HAP-1 (cell line): ENCODE measurements around the gene PLXNC1.

ENCODE experiments used
- DNase-seq, 2 experiments: peaks; one replicate each; pipeline ENCODE4 v3.0.0-alpha.2; 2016 to 2020; ENCODE audit warnings: low spot score in 2 of 2
- H3K27me3 ChIP-seq: fragments of 250-450 bp; sonication (Bioruptor Pico); 2 replicates; pipeline ENCODE4 v1.5.1; 2020; ENCODE audit warnings: low read depth, mild to moderate bottlenecking, moderate library complexity
- H3K36me3 ChIP-seq: fragments of 250-450 bp; sonication (Bioruptor Pico); replicated peaks from 2 replicates; pipeline ENCODE4 v1.5.1; 2020; ENCODE audit warnings: mild to moderate bottlenecking
- H3K4me1 ChIP-seq: fragments of 250-450 bp; sonication (Bioruptor Pico); 2 replicates; pipeline ENCODE4 v1.5.1; 2020; ENCODE audit warnings: mild to moderate bottlenecking
- H3K4me3 ChIP-seq: fragments of 250-450 bp; sonication (Bioruptor Pico); 2 replicates; pipeline ENCODE4 v1.5.1; 2020; ENCODE audit warnings: mild to moderate bottlenecking, moderate library complexity
- H3K9me3 ChIP-seq: fragments of 250-450 bp; sonication (Bioruptor Pico); 2 replicates; pipeline ENCODE4 v1.5.1; 2020; ENCODE audit warnings: mild to moderate bottlenecking, moderate library complexity
- in situ Hi-C: fragments of 300-500 bp; cut with MboI; formaldehyde crosslinking; loops from 3 replicates; pipeline ENCODE4 v1.14.3; 2020; ENCODE audit warnings: low sequenced_read_pairs, inconsistent platforms, mixed read lengths

Gene PLXNC1

GRCh38 chr12:94320109-94320508 lies 171.7 kb downstream of the PLXNC1 start:
- Histone ChIP-seq H3K9me3 (0 out of 2 replicates have a peak, but pooled peaks cover 2% of the 10 kb centered on the region), H3K36me3 (peaks cover 16% of the 10 kb centered on the region)
- in situ Hi-C loops, result no loop called here

GRCh38 chr12:94322346-94322745 lies 174.0 kb downstream of the PLXNC1 start:
- Histone ChIP-seq H3K4me1 (no peaks in the 10 kb centered on the region), H3K27me3 (no peaks in the 10 kb centered on the region), H3K36me3 (peaks cover 19% of the 10 kb centered on the region), H3K9me3 (0 out of 2 replicates have a peak, but pooled peaks cover 2% of the 10 kb centered on the region), H3K4me3 (no peak overlapping the region)
- in situ Hi-C loops, result no loop called here
- no peak for DNase-seq

More at GRCh38 chr12:94320109-94320508, 171.7 kb downstream of the PLXNC1 start:
- Histone ChIP-seq H3K4me1 (no peaks in the 10 kb centered on the region), H3K4me3 (no peak overlapping the region), H3K27me3 (no peaks in the 10 kb centered on the region)
- DNase-seq, result no peak

DNA sequence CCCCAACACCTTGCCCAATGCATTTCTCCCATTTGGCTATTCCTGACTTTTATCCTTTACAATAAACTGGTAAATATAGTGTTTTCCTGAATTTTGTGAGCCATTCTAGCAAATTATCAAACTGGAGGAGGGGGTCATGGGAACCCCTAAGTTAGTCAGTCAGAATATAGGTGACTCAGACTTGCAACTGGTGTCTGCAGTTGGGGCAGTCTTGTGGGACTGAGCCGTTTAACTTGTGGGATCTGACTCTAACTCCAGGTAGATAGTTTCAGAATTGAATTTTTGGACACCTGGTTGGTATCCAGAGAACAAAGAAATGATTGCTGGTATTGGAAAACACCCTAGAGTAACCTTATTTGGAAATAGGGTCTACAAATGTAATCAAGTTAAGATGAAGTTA lies 177.9 kb downstream of the PLXNC1 start:
- Histone ChIP-seq H3K27me3 (no peaks in the 10 kb centered on the region), H3K4me1 (no peaks in the 10 kb centered on the region), H3K36me3 (peaks cover 19% of the 10 kb centered on the region), H3K9me3 (no peaks in the 10 kb centered on the region), H3K4me3 (no peak overlapping the region)
- no peak for DNase-seq
- in situ Hi-C loops, result no loop called here

DNA sequence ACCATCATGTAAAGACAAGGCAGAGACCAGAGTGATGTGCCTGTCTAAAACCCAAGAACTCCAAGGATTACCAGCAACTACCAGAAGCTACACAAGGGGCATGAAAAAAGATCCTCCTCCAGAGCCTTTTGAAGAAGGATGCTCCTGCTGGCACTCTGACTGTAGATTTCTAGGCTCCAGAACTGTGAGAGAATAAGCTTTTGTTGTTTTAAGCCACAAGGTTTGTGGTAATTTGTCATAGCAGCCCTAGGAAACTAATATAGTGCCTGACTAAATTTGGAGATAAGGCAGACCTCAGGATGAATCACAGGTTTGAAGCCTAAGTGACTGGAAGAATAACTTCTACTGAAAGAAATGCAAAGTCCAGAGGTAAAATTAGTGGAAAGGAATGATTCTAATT lies 178.3 kb downstream of the PLXNC1 start:
- Histone ChIP-seq H3K36me3 (peaks cover 18% of the 10 kb centered on the region), H3K27me3 (no peaks in the 10 kb centered on the region), H3K4me1 (no peaks in the 10 kb centered on the region), H3K9me3 (no peaks in the 10 kb centered on the region), H3K4me3 (no peak overlapping the region)
- in situ Hi-C loops, result no loop called here
- no peak for DNase-seq

GRCh38 chr12:94327809-94328208 lies 179.4 kb downstream of the PLXNC1 start:
- no peaks in the 10 kb centered on the region for H3K27me3 ChIP-seq
- H3K4me1 ChIP-seq, result no peaks in the 10 kb centered on the region
- no peak overlapping the region for H3K4me3 ChIP-seq
- H3K36me3 ChIP-seq, result peaks cover 17% of the 10 kb centered on the region
- DNase-seq, result no peak
- in situ Hi-C loops, result no loop called here
- H3K9me3 ChIP-seq, result no peaks in the 10 kb centered on the region

GRCh38 chr12:94329366-94329765 lies 181.0 kb downstream of the PLXNC1 start:
- H3K36me3 ChIP-seq, result peaks cover 6% of the 10 kb centered on the region; the same call in 1 of the 2 replicates
- H3K4me3 ChIP-seq, result no peak overlapping the region
- H3K4me1 ChIP-seq, result no peaks in the 10 kb centered on the region
- no peaks in the 10 kb centered on the region for H3K27me3 ChIP-seq
- in situ Hi-C loops, result no loop called here
- no peaks in the 10 kb centered on the region for H3K9me3 ChIP-seq
- DNase-seq, result no peak

- Histone ChIP-seq H3K4me1 (peaks cover 6% of the 10 kb centered on the region; the same call in 1 of the 2 replicates), H3K4me3 (no peak overlapping the region), H3K9me3 (no peaks in the 10 kb centered on the region), H3K36me3 (peaks cover 3% of the 10 kb centered on the region; the same call in 1 of the 2 replicates), H3K27me3 (no peaks in the 10 kb centered on the region)
- in situ Hi-C loops, result no loop called here
- DNase-seq, result no peak
Measured at GRCh38 chr12:94333396-94333795, 185.0 kb downstream of the PLXNC1 start.

DNA sequence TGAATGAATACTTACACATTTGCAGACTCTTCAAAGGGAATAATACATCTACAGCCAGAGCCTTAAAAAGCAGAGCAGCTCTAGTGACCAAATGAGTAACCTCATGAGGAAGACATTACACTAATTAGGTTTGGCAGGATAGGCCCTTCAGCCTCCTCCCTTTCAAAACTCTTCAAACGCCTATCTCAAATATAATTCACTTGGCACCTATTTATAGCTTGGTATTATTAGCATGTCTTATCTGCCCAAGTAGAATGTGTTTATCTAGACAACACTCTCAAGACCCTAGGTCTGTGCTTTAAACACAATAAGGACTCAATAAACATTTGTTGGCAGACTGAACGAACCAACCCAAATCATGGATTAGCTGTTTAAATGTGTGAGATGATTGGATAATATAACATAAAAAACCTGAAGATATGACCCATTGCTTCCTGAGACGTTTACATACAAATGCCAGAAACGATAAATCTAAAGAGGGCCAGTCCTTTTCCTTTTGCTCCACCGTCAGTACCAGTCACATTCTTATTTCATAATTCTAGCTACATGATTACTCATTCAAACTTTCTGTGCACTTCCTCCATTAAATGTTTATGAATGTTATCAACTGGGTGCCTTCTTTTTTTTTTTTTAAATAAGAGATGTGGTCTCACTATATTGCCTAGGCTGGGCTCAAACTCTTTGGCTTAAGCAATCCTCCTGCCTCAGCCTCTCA lies 188.0 kb downstream of the PLXNC1 start:
- H3K9me3 ChIP-seq, result no peaks in the 10 kb centered on the region
- H3K4me1 ChIP-seq, result peaks cover 6% of the 10 kb centered on the region; the same call in 1 of the 2 replicates
- H3K4me3 ChIP-seq, result no peak overlapping the region
- 0 out of 2 replicates have a peak, but pooled peaks cover 3% of the 10 kb centered on the region for H3K36me3 ChIP-seq
- DNase-seq, result no peak
- no peaks in the 10 kb centered on the region for H3K27me3 ChIP-seq
- in situ Hi-C loops, result no loop called here

GRCh38 chr12:94338006-94338794 lies 189.8 kb downstream of the PLXNC1 start:
- Histone ChIP-seq H3K27me3 (no peaks in the 10 kb centered on the region), H3K36me3 (no peaks in the 10 kb centered on the region), H3K9me3 (no peaks in the 10 kb centered on the region), H3K4me3 (no peak overlapping the region), H3K4me1 (peaks cover 17% of the 10 kb centered on the region)
- in situ Hi-C loops, result no loop called here
- no peak for DNase-seq

DNA sequence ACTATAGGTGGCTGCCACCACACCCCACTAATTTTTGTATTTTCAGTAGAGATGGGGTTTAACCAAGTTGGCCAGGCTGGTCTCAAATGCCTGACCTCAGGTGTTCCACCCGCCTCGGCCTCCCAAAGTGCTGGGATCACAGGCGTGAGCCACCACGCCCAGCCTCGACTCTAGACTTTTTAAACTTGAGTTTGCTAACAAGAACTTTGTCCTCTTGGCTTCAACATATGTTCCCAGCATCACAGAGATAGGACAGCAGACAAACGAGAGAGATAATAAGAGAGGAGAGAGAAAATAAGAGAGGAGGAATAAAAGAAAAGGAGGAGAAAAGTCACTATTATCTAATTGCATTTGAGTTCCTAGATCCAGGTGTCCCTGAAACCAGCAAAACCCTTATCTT lies 192.2 kb downstream of the PLXNC1 start:
- Histone ChIP-seq H3K27me3 (no peaks in the 10 kb centered on the region), H3K9me3 (no peaks in the 10 kb centered on the region), H3K4me3 (no peak overlapping the region), H3K36me3 (no peaks in the 10 kb centered on the region; the same call in 1 of the 2 replicates), H3K4me1 (peaks cover 17% of the 10 kb centered on the region)
- in situ Hi-C loops, result no loop called here
- DNase-seq, result no peak

GRCh38 chr12:94353130-94353529 lies 204.8 kb downstream of the PLXNC1 start:
- in situ Hi-C loops, result no loop called here
- peaks cover 17% of the 10 kb centered on the region for H3K9me3 ChIP-seq
- H3K4me1 ChIP-seq, result no peaks in the 10 kb centered on the region
- no peaks in the 10 kb centered on the region for H3K27me3 ChIP-seq
- DNase-seq, result no peak
- H3K4me3 ChIP-seq, result no peak overlapping the region
- no peaks in the 10 kb centered on the region; the same call in 1 of the 2 replicates for H3K36me3 ChIP-seq
